ENCODE data around the gene SYT1.

DNA sequence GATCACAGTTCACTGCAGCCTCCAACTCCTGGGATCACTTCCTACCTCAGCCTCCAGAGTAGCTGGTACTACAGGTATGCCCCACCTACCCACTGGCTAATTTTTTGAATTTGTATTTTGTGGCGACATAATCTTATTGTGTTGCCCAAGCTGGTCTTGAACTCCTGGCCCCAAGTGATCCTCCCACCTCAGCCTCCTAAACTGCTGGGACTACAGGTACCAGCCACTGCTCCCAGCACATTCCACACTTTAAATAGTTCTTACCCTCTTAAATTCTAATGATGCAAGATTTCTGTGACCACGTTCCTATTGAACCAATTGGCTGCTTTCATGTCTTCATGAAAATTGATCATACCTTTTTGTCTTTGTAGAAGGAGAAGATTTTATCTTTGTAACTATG is 96.6 kb downstream of the SYT1 start:
- TF ChIP-seq, protein P1, sequence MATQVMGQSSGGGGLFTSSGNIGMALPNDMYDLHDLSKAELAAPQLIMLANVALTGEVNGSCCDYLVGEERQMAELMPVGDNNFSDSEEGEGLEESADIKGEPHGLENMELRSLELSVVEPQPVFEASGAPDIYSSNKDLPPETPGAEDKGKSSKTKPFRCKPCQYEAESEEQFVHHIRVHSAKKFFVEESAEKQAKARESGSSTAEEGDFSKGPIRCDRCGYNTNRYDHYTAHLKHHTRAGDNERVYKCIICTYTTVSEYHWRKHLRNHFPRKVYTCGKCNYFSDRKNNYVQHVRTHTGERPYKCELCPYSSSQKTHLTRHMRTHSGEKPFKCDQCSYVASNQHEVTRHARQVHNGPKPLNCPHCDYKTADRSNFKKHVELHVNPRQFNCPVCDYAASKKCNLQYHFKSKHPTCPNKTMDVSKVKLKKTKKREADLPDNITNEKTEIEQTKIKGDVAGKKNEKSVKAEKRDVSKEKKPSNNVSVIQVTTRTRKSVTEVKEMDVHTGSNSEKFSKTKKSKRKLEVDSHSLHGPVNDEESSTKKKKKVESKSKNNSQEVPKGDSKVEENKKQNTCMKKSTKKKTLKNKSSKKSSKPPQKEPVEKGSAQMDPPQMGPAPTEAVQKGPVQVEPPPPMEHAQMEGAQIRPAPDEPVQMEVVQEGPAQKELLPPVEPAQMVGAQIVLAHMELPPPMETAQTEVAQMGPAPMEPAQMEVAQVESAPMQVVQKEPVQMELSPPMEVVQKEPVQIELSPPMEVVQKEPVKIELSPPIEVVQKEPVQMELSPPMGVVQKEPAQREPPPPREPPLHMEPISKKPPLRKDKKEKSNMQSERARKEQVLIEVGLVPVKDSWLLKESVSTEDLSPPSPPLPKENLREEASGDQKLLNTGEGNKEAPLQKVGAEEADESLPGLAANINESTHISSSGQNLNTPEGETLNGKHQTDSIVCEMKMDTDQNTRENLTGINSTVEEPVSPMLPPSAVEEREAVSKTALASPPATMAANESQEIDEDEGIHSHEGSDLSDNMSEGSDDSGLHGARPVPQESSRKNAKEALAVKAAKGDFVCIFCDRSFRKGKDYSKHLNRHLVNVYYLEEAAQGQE (IDR thresholded peaks at IDR 0.05; ENCODE audit: insufficient replicate concordance, low read depth) = no peak
- TF ChIP-seq CTCF (IDR thresholded peaks at IDR 0.05; ENCODE audit: insufficient read depth, low read length) = no peak
